Rectal smooth muscle tissue (tissue), 1 donor: ENCODE data around the gene PTK6.
A peak's percentile ranks its signal among the peaks of the same experiment; 100 is the strongest.

Experiments used
- H3K27ac ChIP-seq: one replicate; pipeline ENCODE4 v1.7.0; 2013; ENCODE audit warnings: low read depth, low read length, inconsistent platforms
- H3K27me3 ChIP-seq: one replicate; pipeline ENCODE4 v1.7.0; 2013; ENCODE audit warnings: low read length; ENCODE audit not compliant: control insufficient read depth, insufficient read depth
- H3K36me3 ChIP-seq: one replicate; pipeline ENCODE4 v1.7.0; 2013; ENCODE audit warnings: low read length; ENCODE audit not compliant: control insufficient read depth, insufficient read depth
- H3K4me1 ChIP-seq: one replicate; pipeline ENCODE4 v1.7.0; 2013; ENCODE audit warnings: low read length; ENCODE audit not compliant: control insufficient read depth, insufficient read depth
- H3K4me3 ChIP-seq: one replicate; pipeline ENCODE4 v1.7.0; 2013; ENCODE audit warnings: low read length
- H3K9ac ChIP-seq: one replicate; pipeline ENCODE4 v1.7.0; 2013; ENCODE audit warnings: low read length

PTK6 gene

GRCh38 chr20:63558804-63559484 is 21.8 kb upstream of the PTK6 start:
- H3K9ac ChIP-seq, result no peak overlapping the region
- peaks cover 14% of the 10 kb centered on the region for H3K36me3 ChIP-seq
- H3K4me3 ChIP-seq, result no peak overlapping the region
- no peaks in the 10 kb centered on the region for H3K4me1 ChIP-seq
- H3K27ac ChIP-seq, result no peak overlapping the region
- peaks cover 2% of the 10 kb centered on the region for H3K27me3 ChIP-seq

- no peak overlapping the region for H3K9ac ChIP-seq
- H3K4me3 ChIP-seq, result no peak overlapping the region
- no peaks in the 10 kb centered on the region for H3K4me1 ChIP-seq
- H3K36me3 ChIP-seq, result peaks cover 13% of the 10 kb centered on the region
- H3K27ac ChIP-seq, result no peak overlapping the region
- H3K27me3 ChIP-seq, result peaks cover 2% of the 10 kb centered on the region
Measured at GRCh38 chr20:63557481-63557891, 20.3 kb upstream of the PTK6 start.

- Histone ChIP-seq H3K27me3 (peaks cover 2% of the 10 kb centered on the region), H3K27ac (no peak overlapping the region), H3K4me3 (no peak overlapping the region), H3K9ac (no peak overlapping the region), H3K36me3 (peaks cover 10% of the 10 kb centered on the region), H3K4me1 (no peaks in the 10 kb centered on the region)
Measured at GRCh38 chr20:63556873-63557478, 19.8 kb upstream of the PTK6 start.

GRCh38 chr20:63555661-63556381 is 18.6 kb upstream of the PTK6 start:
- H3K4me3 ChIP-seq, result no peak overlapping the region
- peaks cover 7% of the 10 kb centered on the region for H3K36me3 ChIP-seq
- H3K4me1 ChIP-seq, result no peaks in the 10 kb centered on the region
- H3K27ac ChIP-seq, result no peak overlapping the region
- no peak overlapping the region for H3K9ac ChIP-seq
- peaks cover 4% of the 10 kb centered on the region for H3K27me3 ChIP-seq

GRCh38 chr20:63554361-63555278 is 17.4 kb upstream of the PTK6 start:
- no peak overlapping the region for H3K9ac ChIP-seq
- H3K27ac ChIP-seq, result no peak overlapping the region
- H3K27me3 ChIP-seq, result peaks cover 4% of the 10 kb centered on the region
- H3K36me3 ChIP-seq, result no peaks in the 10 kb centered on the region
- no peak overlapping the region for H3K4me3 ChIP-seq
- H3K4me1 ChIP-seq, result no peaks in the 10 kb centered on the region

GRCh38 chr20:63553933-63554290 is 16.7 kb upstream of the PTK6 start, which contains the start of gene FNDC11:
Gene FNDC11 (plus strand): TSS chr20:63554159. CDS start chr20:63555664, 1,505 bp downstream.
- H3K4me3 ChIP-seq, result peak within 1 kb of the TSS; percentile 52
- H3K27ac ChIP-seq, result no peak within 1 kb of the TSS
- peaks cover 4% of the 10 kb centered on the region for H3K27me3 ChIP-seq
- H3K4me1 ChIP-seq, result no peaks in the 10 kb centered on the region
- no peaks in the 10 kb centered on the region for H3K36me3 ChIP-seq
- H3K9ac ChIP-seq, result no peak within 1 kb of the TSS

- Histone ChIP-seq H3K4me1 (no peaks in the 10 kb centered on the region), H3K9ac (no peak overlapping the region), H3K4me3 (peak overlapping the region; percentile 52), H3K27ac (no peak overlapping the region), H3K36me3 (no peaks in the 10 kb centered on the region), H3K27me3 (peaks cover 7% of the 10 kb centered on the region)
Measured at GRCh38 chr20:63553251-63553932, 16.2 kb upstream of the PTK6 start.

GRCh38 chr20:63552481-63553249 is 15.5 kb upstream of the PTK6 start:
- Histone ChIP-seq H3K27me3 (peaks cover 7% of the 10 kb centered on the region), H3K4me1 (no peaks in the 10 kb centered on the region), H3K4me3 (no peak overlapping the region), H3K36me3 (no peaks in the 10 kb centered on the region), H3K27ac (no peak overlapping the region), H3K9ac (no peak overlapping the region)

GRCh38 chr20:63551068-63551467 is 13.9 kb upstream of the PTK6 start:
- H3K27ac ChIP-seq, result no peak overlapping the region
- no peaks in the 10 kb centered on the region for H3K36me3 ChIP-seq
- no peaks in the 10 kb centered on the region for H3K4me1 ChIP-seq
- H3K27me3 ChIP-seq, result peaks cover 7% of the 10 kb centered on the region
- no peak overlapping the region for H3K4me3 ChIP-seq
- H3K9ac ChIP-seq, result no peak overlapping the region

- no peak overlapping the region for H3K4me3 ChIP-seq
- peaks cover 7% of the 10 kb centered on the region for H3K27me3 ChIP-seq
- no peak overlapping the region for H3K27ac ChIP-seq
- H3K4me1 ChIP-seq, result no peaks in the 10 kb centered on the region
- H3K36me3 ChIP-seq, result no peaks in the 10 kb centered on the region
- H3K9ac ChIP-seq, result no peak overlapping the region
Measured at GRCh38 chr20:63549679-63550282, 12.6 kb upstream of the PTK6 start.

GRCh38 chr20:63549019-63549418 is 11.8 kb upstream of the PTK6 start:
- Histone ChIP-seq H3K4me1 (no peaks in the 10 kb centered on the region), H3K27me3 (peaks cover 5% of the 10 kb centered on the region), H3K27ac (no peak overlapping the region), H3K36me3 (no peaks in the 10 kb centered on the region), H3K9ac (no peak overlapping the region), H3K4me3 (no peak overlapping the region)
